UCSD-AML1 (cell line): ENCODE results near the gene USP24.
"Not testable (repeated sequence)": the region's sequence is repeated elsewhere in the genome, so short reads cannot be mapped to it uniquely, and the experiment has no call there.

Experiments used
- DNase-seq: peaks from one replicate; lab custom pipeline; 2025; ENCODE audit not compliant: unreplicated experiment; lab: John Stamatoyannopoulos, UW

The USP24 gene

GRCh38 chr1:55129194-55129728, 85.9 kb downstream of the USP24 start:
- no peak for DNase-seq

- no peak for DNase-seq
Measured at GRCh38 chr1:55128418-55128995, 86.7 kb downstream of the USP24 start.

- DNase-seq, result no peak
Measured at GRCh38 chr1:55127827-55128343, 87.3 kb downstream of the USP24 start.

GRCh38 chr1:55124470-55124869, 90.7 kb downstream of the USP24 start:
- DNase-seq, result no peak

- no peak for DNase-seq
Measured at GRCh38 chr1:55120538-55120937, 94.6 kb downstream of the USP24 start.

GRCh38 chr1:55118651-55119329, 96.4 kb downstream of the USP24 start:
- DNase-seq, result no peak

GRCh38 chr1:55117941-55118340, 97.2 kb downstream of the USP24 start:
- no peak for DNase-seq

GRCh38 chr1:55109005-55109404, 106.2 kb downstream of the USP24 start:
- not testable (repeated sequence) for DNase-seq

GRCh38 chr1:55107101-55107500, 108.1 kb downstream of the USP24 start:
- no peak for DNase-seq

GRCh38 chr1:55103891-55104290, 111.3 kb downstream of the USP24 start:
- no peak for DNase-seq

- no peak for DNase-seq
Measured at GRCh38 chr1:55095095-55095494, 120.1 kb downstream of the USP24 start.

GRCh38 chr1:55092475-55092874, 122.7 kb downstream of the USP24 start:
- DNase-seq, result no peak

- no peak for DNase-seq
Measured at GRCh38 chr1:55089683-55090082, 125.5 kb downstream of the USP24 start.

- DNase-seq, result no peak
Measured at GRCh38 chr1:55088413-55088812, 126.8 kb downstream of the USP24 start.

- DNase-seq, result no peak
Measured at GRCh38 chr1:55087439-55087838, 127.7 kb downstream of the USP24 start.

- no peak for DNase-seq
Measured at GRCh38 chr1:55084257-55084656, 130.9 kb downstream of the USP24 start.

- DNase-seq, result no peak
Measured at GRCh38 chr1:55081905-55082296, 133.3 kb downstream of the USP24 start.

GRCh38 chr1:55081188-55081904, 133.8 kb downstream of the USP24 start:
- DNase-seq, result no peak

GRCh38 chr1:55079651-55080050, 135.5 kb downstream of the USP24 start:
- DNase-seq, result no peak

- DNase-seq, result no peak
Measured at GRCh38 chr1:55078470-55078869, 136.7 kb downstream of the USP24 start.

- no peak for DNase-seq
Measured at GRCh38 chr1:55076356-55076755, 138.8 kb downstream of the USP24 start.

GRCh38 chr1:55074455-55074854, 140.7 kb downstream of the USP24 start:
- DNase-seq, result no peak
